Activated T-helper 1 cell treated with anti-CD3 and anti-CD28 coated beads, Interleukin-2, amount 50 U/mL, for 16 hours (primary cell): ENCODE measurements around the gene ECHS1.
"Not testable (repeated sequence)": the region's sequence is repeated elsewhere in the genome, so short reads cannot be mapped to it uniquely, and the experiment has no call there.

Experiments
- DNase-seq, 2 donors: peaks; one replicate each; pipeline ENCODE4 v3.0.0-alpha.2; 2020; ENCODE audit warnings: low read depth in 1 of 2, low spot score in 1 of 2

ECHS1 gene

DNA sequence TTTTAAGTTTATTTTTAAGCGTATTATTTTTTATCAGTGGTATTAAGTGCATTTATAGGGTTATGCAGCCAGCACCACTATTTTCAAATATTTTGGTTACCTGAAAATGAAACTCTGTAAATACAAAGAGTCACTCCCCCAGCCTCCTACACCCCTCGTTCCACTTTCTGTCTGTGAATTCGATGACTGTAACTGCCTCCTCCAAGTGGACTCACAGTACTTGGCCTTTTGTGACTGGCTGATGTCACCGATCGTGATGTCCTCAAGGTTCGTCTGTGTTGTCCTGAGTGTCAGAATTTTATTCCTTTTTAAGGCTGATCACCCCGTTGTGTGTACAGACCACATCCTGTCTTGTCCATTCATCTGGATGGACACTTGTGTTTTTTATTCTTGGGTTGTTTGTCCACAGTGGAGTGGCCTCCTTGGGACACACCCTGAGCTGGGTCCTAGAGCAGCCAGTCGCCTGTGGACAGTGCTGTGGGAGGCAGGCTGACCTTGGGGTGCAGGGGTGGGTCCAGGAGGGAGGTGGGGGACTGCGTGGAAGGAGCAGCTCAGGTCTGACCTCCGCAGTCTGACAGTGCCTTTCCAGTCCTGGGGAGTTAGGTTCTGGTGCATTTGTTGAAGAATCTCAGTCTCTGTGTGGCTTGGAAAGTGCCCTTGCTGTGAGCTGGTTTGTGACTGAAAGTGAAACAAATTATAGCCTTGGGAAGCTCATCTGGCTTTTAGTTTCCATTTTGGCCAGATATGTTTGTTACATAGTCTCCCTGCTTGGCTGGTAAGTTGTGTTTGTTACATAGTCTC lies 27.7 kb upstream of the ECHS1 start:
- no peak for DNase-seq

DNA sequence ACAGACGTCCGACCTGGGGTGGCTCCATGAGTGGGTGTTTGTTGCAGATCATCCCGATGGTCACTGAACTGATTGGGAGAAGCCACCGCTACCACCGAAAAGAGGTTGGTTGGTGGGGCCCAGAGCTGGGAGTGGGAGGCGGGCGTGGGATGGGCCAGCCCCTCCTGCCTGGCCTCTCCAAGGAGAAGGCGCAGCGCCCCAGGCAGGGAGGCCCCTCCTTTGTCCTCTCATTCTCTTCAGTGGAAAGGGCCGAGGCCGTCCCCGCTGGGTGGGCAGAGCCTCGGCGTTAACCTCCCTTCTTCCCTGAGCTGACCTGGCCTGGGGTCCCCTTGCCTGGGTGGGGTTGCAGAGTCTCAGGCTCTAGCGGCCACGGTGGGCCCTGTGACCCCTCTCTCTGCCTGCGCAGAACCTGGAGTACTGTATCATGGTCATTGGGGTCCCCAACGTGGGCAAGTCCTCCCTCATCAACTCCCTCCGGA lies 26.0 kb upstream of the ECHS1 start:
- DNase-seq: no peak

DNA sequence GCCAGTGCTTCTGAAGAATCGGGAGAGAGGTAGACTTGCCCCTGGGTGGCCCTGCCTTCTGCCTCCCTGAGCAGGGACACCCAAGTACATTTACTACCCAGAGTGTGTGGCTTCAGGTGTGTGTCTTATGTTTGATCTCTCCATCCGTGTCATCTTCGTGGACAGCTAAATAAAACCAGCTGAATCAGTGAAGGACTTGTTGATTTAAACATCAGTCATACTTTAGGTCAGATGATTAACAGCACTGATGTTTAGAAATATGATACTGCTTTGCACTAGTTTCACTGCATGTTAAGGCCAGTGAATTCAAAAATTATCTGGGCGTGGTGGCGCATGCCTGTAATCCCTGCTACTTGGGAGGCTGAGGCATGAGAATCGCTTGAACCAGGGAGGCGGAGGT lies 24.8 kb upstream of the ECHS1 start:
- DNase-seq: no peak

DNA sequence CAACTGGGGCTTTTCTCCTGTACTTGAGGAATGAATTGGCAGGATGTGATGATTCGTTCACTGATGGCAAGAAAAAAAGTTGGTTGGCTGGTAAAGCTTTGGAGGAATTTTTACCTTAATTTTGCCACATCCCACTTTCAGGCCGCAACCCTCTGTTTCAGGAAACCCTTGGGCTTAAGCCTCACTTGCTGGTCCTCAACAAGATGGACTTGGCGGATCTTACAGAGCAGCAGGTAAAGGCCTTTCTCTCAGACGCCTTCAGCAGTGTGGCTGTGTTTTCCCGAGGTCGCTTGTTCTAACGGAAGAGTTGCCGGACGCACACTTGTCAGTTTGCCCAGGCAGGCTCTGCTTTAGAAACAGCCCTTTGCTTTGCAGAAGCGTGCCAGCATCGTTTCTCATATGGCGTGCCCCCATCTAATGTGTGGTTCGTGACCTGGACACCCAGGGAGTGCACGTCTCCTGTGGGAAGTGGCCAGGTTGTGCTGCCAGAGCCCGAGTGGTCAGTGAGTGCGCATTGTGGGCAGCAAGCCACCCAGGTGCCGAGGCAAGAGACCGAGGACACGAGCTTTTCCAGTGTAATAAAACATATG lies 23.0 kb upstream of the ECHS1 start:
- no peak for DNase-seq

DNA sequence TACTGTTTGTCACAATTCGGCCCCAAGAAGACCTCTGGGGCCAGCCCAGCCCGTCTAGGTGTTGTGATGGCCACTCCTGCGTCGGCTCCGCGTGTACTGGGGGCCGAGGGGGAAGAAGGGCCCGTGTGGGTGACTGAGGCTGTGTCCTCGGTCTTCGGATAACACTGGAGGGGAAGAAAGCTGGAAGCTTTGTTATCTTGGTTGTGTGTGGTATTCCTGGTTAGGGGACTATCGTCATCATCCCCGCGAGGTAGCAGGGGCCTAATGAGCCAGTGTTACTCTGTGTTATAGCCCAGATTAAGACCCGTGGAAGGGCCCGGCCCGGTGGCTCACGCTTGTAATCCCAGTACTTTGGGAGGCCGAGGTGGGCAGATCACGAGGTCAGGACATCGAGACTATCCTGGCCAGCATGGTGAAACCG lies 21.7 kb upstream of the ECHS1 start:
- no peak for DNase-seq

DNA sequence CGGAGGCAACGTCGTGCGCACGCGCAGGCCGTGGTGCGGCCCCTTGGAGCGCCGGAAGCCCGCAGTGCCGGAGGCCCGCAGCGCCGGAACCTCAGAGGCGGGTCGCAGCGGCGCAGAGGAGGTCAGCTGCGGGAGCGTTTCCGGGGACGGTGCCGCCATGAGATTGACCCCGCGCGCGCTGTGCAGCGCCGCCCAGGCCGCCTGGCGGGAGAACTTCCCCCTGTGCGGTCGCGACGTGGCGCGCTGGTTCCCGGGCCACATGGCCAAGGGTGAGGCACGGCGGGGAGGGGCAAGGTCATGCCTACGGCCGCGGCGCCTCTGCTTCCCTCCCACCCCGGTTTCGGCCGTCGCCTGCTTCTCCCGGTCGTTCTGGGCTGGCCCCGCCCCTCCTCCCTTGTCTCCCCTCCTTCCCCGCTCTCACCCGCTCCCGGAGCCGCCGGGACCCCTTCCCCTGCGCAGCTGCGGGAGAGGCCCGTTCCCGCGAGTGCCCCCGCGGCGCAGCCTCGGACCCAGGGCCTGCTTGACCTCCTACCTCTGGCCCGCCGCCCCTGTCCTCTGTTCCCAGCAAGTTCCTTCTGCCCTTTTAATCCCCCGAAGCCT lies 21.0 kb upstream of the ECHS1 start, which contains the start of gene MTG1:
Gene MTG1 (plus strand): TSS at position 94 of the 600 bp plus-strand sequence. CDS start 64 bp downstream, at position 158.
- peak; percentile 81 to 94 for DNase-seq

DNA sequence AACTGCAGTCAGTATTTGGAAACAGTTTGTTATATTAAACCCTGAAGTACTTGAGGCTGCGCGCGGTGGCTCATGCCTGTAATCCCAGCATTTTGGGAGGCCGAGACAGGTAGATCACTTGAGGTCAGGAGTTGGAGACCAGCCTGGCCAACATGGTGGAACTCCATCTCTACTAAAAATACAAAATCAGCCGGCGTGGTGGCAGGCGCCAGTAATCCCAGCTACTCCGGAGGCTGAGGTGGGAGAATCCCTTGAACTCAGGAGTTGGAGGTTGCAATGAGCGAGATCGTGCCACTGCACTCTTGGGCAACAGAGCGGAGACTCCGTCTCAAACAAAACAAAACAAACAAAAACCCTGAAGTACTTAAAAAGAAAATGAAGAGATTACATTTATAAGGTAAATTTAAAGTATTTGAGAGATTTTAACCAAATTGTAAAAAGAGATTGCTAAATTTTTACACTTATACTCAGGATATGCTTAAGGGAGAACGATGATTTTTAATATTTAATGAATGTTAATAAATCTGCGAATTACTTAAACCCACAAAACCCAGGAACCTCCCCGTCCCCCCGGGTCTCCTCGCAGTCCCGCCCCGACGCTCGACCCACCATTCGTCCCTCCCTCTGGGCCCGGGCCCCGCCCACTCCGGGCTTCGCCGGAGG lies 20.4 kb upstream of the ECHS1 start:
- no peak for DNase-seq

DNA sequence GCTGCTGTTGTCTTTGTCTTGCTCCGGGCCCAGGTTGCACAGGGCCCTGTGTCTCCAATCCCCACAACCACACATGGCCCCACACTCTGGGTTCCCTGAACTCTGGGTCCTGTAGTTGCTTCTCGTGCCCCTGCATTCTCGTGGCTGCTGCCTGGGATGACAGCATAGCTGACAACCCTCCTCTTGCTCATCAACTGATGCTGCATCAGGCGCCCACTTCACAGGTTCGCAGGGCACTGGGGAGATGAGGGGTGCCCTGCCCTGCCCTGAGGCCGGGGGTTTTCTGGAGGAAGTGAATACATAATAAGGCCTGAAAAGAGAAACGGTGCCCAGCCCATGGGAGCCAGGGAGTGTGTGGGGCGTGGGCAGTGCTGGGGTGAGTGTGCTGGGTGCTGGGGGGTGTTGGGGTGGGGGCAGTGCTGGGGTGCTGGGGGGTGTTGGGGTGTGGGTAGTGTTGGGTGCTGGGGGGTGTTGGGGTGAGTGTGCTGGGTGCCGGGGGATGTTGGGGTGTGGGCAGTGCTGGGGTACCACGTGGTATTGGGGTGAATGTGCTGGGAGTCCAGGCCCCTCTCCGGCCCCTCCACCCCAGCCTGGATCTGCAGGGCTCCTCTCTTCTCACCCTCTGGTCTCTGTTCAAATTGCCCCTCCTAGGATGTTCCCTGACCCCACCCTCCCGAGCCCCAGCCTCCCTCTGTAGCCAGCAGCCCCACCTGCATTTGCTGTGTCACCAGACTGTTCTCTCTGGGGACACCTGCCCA lies 18.8 kb upstream of the ECHS1 start:
- no peak for DNase-seq

DNA sequence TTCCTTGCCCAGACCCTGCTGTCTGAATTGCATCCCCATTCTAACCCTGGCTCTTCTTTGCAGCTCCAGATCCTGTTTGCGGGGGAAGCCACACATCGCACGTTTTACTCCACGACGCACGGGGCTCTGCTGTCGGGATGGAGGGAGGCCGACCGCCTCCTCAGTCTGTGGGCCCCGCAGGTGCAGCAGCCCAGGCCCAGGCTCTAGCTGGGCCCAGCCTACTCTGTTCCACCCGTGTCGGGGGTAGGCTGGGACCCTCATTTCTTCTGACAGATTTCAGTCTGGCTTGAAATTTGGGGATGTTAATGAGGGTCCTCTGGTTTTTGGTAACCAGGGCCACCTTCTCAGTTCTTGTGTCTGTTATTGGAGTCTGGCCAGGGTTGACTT lies 18.1 kb upstream of the ECHS1 start:
- DNase-seq: no peak

DNA sequence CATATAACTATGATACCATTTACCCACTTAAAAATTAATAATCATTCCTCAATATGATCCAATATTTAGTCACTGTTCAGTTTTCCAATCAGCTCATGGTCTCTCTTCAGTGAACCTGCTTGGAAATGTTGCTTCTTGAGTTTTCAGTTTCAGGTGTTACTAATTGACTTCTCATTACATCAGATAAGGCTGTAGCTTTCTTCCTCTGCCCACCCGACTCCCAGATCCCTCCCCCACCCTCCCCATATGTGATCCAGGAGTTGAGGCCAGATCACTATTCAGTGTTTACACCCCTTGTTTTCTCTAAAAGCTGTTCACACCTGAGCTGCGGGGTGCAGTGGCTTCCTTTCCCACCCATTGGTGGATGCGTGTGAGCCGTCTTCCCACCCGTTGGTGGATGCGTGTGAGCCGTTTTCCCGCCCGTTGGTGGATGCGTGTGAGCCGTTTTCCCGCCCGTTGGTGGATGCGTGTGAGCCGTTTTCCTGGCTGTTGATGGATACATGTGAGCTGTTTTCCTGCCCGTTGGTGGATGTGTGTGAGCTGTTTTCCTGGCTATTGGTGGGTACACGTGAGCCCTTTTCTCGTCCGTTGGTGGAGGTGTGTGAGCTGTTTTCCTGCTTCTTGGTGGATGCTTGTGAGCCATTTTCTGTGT lies 17.6 kb upstream of the ECHS1 start:
- no peak for DNase-seq

DNA sequence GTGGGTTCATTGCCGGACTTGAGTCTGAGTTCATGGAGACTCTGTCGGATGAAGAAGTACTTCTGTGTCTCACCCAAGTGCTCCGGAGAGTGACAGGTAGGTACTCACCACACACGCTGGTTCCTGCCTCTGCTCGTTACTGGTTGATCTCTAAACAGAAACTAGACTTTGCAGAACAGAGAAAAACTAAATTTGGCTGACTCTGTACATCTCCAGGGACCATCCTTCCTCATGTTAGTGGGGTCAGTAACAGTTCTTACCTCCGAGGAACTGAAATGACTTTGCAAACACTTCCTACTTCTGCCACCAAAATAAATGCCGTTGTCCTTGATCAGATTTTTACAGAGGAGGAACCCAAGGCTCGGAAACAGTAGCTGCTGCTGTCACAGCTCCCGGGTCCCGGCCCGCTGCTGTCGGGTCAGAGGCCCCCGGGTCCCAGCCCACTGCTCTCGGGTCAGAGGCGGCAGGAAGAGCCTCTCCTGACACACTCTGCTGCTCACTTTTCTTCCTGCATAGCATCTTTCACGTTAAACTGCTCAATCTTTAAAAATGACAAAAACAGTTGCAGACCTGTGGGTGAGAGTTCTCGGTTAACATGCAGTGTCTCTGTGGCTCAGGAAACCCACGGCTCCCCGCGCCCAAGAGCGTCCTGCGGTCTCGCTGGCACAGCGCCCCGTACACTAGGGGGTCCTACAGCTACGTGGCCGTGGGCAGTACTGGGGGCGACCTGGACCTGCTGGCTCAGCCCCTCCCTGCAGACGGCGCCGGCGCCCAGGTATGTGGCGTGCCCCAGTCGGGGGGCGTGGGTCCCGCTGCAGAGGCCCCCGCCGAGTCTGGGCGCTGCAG lies 16.0 kb upstream of the ECHS1 start:
- DNase-seq: no peak

DNA sequence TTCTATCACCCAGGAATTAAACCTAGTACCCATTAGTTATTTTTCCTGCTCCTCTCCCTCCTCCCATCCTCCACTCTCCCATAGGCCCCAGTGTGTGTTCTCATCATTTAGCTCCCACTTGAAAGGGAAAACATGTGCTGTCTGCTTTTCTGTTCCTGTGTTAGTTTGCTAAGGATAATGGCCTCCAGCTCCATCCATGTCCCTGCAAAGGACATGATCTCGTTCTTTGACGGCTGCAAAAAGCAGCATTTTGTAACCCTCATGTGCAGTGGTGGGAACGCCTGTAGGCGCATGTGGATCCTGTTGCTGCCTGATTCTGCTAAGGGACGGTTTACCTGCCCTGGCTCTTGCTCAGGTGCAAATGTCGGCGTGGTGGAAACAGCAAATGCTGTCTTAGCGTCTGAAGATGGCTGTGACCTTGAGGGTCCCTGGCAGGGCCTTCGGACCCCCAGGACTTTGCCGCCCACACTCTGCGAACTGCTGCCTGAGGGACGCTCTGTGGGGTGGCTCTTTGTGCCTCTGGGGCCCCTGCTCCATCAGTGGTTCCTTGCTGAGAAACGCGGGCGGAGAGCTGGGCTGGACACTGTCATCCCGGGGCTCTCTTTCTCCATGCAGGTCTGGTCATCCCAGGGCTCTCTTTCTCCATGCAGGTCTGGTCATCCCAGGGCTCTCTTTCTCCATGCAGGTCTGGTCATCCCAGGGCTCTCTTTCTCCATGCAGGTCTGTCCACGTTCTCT lies 15.2 kb upstream of the ECHS1 start:
- DNase-seq: no peak

DNA sequence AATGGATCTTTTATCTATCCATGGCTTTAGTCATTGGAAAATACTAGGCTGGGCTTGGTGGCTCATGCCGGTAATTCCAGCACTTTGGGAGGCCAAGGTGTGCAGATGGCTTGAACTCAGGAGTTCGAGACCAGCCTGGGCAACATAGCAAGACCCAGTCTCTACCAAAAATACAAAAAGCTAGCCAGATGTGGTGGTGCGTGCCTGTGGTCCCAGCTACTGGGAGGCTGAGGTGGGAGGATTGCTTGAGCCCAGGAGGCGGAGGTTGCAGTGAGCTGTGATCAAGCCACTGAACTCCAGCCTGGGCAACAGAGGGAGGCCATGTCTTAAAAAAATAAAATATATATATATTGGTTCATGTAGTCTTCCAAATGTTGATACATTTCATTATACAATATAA lies 13.8 kb upstream of the ECHS1 start:
- DNase-seq: not testable (repeated sequence)

DNA sequence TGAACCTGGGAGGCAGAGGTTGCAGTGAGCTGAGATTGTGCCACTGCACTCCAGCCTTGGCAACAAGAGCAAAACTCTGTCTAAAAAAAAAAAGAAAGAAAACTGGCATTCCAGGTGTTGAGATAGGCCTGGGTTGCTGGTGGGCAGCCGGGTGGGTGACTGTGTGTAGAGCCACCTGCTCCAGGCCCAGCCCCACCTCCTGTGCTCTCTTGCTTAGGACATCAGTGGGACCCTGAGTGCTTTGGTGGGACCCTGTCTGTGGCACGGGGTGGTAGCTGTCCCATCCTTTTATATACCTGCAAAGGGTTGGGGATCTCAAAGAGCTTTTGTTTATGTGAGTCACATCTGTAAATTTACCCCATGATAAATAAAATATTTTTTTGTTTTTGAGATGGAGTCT lies 12.1 kb upstream of the ECHS1 start:
- no peak for DNase-seq

DNA sequence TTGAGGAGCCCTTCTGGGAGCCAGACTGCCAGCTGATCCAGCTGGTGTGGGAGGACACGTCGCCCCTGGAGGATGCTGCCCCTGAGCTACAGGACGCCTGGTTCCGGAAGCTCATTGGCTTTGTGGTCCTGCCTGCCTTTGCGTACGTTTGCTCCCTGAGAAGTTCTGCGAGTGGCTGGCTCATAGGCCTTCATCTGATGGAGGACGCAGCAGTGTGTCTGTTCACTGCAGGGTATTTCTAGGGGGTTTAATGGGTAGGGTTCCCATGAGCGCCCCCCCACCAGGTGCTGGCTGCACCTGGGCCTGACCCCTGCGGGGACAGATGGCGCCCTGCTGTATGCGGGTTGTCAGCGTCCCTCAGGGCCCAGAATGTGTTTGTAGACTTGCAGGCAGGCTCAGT lies 10.9 kb upstream of the ECHS1 start:
- no peak for DNase-seq

DNA sequence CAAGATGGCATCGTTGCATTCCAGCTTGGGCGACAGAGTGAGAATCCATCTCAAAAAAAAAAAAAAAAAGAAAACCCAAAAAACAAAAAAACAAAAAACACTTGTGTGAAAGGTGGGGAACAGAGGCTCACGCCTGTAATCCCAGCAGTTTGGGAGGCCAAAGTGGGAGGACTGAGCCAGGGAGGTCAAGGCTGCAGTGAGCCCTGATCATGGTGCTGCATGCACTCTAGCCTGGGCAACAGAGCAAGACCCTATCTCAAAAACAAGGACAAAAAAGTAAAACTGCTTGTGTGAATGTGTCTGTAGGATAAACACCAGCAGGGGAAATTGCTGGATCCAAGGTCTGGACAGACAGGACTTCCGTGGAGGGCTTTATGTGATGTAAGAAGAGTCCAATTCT lies 10.4 kb upstream of the ECHS1 start:
- no peak for DNase-seq

DNA sequence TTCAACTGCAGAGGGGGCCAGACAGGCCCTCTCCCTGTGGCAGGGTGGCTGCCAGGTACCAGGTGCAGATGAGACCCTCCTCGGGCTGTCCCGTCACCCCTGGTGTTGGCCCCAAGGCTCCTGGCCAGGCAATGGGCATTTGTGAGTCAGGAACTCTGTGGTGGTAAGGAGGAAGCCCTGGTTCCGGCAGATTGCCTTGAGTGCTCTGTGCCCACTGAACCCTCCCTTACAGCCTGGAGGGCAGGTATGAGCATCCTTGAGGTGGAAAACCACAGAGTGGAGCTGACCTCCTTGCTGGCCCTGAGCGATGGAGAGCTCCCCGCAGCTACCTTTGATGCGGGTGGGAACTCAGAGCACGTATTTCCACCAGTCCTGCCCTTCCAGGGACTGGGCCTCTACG lies 7.9 kb upstream of the ECHS1 start:
- DNase-seq: no peak

DNA sequence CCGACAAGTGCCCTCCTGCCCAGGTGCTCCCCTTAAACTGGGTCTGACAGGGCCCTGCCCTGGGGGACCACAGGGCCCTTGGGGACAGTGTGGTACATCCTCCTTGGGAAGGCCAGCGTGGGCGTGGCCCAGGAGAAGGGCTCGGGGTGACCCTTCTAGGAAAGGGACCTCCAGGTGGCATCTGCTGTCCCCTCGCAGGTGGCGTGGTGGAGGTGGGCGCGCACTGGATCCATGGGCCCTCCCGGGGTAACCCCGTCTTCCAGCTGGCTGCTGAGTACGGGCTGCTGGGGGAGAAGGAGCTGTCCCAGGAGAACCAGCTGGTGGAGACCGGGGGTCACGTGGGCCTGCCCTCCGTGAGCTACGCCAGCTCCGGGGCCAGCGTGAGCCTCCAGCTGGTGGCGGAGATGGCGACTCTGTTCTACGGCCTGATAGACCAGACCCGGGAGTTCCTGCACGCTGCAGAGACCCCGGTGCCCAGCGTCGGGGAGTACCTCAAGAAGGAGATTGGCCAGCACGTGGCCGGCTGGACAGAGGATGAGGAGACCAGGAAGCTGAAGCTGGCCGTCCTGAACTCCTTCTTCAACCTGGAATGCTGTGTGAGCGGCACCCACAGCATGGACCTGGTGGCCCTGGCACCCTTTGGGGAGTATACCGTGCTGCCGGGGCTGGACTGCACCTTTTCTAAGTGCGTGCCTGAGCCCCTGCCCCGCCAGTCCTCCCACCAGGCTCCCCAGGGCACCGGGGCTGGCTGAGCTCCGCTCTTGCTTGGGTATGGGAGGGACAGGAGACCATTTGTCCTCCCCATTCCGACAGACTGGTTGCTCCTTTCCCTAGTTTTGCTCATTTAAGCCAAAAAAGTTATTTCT lies 6.9 kb upstream of the ECHS1 start:
- DNase-seq: no peak
